ENCODE measurements around the gene STK10. TPM values are rescaled to one million over a fixed set of nuclear protein-coding genes. Genes with fewer than 3 reads are reported as not detected.

The STK10 gene
- total and polyA plus RNA-seq, 2 experiments from 2014 or later: 7.5 to 17.8 TPM

DNA sequence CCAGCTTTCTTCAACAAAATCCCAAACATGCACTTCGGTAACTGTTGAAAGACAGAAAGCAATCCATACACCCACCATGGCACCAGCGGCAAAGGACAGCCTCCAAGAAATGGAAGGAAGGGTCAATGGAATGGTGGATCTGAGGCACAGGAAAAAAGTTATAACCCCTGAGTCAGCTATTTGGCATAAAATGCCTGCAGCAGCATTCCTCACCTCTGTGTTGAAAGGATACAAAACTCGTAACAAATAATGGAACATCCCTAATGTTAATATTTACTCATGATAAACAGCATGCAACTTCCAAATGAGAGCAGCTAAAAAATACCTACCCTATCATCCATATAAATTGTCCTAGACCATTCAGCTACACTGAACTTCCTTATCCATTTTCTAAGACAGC, 191.0 kb downstream of the STK10 start:
- Mint-ChIP-seq H3K9me3 (no peaks in the 10 kb centered on the region), H3K4me3 (no peak overlapping the region), H3K27ac (peak overlapping the region; percentile 87), H3K36me3 (ENCODE audit: low read depth) (peaks cover 18% of the 10 kb centered on the region), H3K27me3 (ENCODE audit: insufficient read depth, low read depth, poor library complexity) (peaks cover 2% of the 10 kb centered on the region), H3K4me1 (peaks cover 73% of the 10 kb centered on the region)
- Histone ChIP-seq H3K27me3 (ENCODE audit: insufficient read depth) (no peaks in the 10 kb centered on the region), H4K20me1 (replicated peaks; ENCODE audit: insufficient read depth) (peaks cover 68% of the 10 kb centered on the region), H2AFZ (no peak overlapping the region), H3K4me3 (no peak overlapping the region), H3K4me1 (ENCODE audit: insufficient read depth) (peaks cover 64% of the 10 kb centered on the region), H3F3A (replicated peaks; ENCODE audit: low read depth) (no peaks in the 10 kb centered on the region), H3K36me3 (ENCODE audit: insufficient read depth) (no peaks in the 10 kb centered on the region), H3K79me2 (replicated peaks; ENCODE audit: insufficient read depth) (peaks cover 100% of the 10 kb centered on the region), H3K27ac (ENCODE audit: low read depth) (peak overlapping the region; percentile 3; the same call in 1 of the 2 replicates), H3K4me2 (peak overlapping the region; percentile 35), H3K9me2 (ENCODE audit: insufficient read depth) (no peaks in the 10 kb centered on the region)
- TF ChIP-seq CREB1 (CRISPR knock-in tag; IDR thresholded peaks at IDR 0.05; ENCODE audit: low read depth) (no peak), NANOG (IDR thresholded peaks at IDR 0.05; ENCODE audit: borderline replicate concordance) (no peak), STAT1 (IDR thresholded peaks at IDR 0.05; ENCODE audit: unreplicated experiment) (no peak), ETS1 (IDR thresholded peaks at IDR 0.05) (no peak), ZNF331 (CRISPR knock-in tag; IDR thresholded peaks at IDR 0.05; ENCODE audit: low read depth) (no peak), POLR2AphosphoS5 (IDR thresholded peaks at IDR 0.05; ENCODE audit: low read depth) (no peak), EZH2phosphoT487 (IDR thresholded peaks at IDR 0.05; ENCODE audit: unreplicated experiment) (no peak), EZH2 (IDR thresholded peaks at IDR 0.05; ENCODE audit: low read depth, unreplicated experiment) (no peak), JUNB (IDR thresholded peaks at IDR 0.05; ENCODE audit: unreplicated experiment) (no peak), ZNF114 (CRISPR knock-in tag; IDR thresholded peaks at IDR 0.05) (no peak)
- TF ChIP-seq, protein P1, sequence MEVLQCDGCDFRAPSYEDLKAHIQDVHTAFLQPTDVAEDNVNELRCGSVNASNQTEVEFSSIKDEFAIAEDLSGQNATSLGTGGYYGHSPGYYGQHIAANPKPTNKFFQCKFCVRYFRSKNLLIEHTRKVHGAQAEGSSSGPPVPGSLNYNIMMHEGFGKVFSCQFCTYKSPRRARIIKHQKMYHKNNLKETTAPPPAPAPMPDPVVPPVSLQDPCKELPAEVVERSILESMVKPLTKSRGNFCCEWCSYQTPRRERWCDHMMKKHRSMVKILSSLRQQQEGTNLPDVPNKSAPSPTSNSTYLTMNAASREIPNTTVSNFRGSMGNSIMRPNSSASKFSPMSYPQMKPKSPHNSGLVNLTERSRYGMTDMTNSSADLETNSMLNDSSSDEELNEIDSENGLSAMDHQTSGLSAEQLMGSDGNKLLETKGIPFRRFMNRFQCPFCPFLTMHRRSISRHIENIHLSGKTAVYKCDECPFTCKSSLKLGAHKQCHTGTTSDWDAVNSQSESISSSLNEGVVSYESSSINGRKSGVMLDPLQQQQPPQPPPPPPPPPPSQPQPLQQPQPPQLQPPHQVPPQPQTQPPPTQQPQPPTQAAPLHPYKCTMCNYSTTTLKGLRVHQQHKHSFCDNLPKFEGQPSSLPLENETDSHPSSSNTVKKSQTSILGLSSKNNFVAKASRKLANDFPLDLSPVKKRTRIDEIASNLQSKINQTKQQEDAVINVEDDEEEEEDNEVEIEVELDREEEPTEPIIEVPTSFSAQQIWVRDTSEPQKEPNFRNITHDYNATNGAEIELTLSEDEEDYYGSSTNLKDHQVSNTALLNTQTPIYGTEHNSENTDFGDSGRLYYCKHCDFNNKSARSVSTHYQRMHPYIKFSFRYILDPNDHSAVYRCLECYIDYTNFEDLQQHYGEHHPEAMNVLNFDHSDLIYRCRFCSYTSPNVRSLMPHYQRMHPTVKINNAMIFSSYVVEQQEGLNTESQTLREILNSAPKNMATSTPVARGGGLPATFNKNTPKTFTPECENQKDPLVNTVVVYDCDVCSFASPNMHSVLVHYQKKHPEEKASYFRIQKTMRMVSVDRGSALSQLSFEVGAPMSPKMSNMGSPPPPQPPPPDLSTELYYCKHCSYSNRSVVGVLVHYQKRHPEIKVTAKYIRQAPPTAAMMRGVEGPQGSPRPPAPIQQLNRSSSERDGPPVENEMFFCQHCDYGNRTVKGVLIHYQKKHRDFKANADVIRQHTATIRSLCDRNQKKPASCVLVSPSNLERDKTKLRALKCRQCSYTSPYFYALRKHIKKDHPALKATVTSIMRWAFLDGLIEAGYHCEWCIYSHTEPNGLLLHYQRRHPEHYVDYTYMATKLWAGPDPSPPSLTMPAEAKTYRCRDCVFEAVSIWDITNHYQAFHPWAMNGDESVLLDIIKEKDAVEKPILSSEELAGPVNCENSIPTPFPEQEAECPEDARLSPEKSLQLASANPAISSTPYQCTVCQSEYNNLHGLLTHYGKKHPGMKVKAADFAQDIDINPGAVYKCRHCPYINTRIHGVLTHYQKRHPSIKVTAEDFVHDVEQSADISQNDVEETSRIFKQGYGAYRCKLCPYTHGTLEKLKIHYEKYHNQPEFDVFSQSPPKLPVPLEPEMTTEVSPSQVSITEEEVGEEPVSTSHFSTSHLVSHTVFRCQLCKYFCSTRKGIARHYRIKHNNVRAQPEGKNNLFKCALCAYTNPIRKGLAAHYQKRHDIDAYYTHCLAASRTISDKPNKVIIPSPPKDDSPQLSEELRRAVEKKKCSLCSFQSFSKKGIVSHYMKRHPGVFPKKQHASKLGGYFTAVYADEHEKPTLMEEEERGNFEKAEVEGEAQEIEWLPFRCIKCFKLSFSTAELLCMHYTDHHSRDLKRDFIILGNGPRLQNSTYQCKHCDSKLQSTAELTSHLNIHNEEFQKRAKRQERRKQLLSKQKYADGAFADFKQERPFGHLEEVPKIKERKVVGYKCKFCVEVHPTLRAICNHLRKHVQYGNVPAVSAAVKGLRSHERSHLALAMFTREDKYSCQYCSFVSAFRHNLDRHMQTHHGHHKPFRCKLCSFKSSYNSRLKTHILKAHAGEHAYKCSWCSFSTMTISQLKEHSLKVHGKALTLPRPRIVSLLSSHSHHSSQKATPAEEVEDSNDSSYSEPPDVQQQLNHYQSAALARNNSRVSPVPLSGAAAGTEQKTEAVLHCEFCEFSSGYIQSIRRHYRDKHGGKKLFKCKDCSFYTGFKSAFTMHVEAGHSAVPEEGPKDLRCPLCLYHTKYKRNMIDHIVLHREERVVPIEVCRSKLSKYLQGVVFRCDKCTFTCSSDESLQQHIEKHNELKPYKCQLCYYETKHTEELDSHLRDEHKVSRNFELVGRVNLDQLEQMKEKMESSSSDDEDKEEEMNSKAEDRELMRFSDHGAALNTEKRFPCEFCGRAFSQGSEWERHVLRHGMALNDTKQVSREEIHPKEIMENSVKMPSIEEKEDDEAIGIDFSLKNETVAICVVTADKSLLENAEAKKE (CRISPR knock-in tag; IDR thresholded peaks at IDR 0.05): no peak
- TF ChIP-seq, protein P2, sequence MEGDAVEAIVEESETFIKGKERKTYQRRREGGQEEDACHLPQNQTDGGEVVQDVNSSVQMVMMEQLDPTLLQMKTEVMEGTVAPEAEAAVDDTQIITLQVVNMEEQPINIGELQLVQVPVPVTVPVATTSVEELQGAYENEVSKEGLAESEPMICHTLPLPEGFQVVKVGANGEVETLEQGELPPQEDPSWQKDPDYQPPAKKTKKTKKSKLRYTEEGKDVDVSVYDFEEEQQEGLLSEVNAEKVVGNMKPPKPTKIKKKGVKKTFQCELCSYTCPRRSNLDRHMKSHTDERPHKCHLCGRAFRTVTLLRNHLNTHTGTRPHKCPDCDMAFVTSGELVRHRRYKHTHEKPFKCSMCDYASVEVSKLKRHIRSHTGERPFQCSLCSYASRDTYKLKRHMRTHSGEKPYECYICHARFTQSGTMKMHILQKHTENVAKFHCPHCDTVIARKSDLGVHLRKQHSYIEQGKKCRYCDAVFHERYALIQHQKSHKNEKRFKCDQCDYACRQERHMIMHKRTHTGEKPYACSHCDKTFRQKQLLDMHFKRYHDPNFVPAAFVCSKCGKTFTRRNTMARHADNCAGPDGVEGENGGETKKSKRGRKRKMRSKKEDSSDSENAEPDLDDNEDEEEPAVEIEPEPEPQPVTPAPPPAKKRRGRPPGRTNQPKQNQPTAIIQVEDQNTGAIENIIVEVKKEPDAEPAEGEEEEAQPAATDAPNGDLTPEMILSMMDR (conservative IDR thresholded peaks at IDR 0.05; ENCODE audit: low read depth in 2 of 2): no peak
- TF ChIP-seq, protein P3, sequence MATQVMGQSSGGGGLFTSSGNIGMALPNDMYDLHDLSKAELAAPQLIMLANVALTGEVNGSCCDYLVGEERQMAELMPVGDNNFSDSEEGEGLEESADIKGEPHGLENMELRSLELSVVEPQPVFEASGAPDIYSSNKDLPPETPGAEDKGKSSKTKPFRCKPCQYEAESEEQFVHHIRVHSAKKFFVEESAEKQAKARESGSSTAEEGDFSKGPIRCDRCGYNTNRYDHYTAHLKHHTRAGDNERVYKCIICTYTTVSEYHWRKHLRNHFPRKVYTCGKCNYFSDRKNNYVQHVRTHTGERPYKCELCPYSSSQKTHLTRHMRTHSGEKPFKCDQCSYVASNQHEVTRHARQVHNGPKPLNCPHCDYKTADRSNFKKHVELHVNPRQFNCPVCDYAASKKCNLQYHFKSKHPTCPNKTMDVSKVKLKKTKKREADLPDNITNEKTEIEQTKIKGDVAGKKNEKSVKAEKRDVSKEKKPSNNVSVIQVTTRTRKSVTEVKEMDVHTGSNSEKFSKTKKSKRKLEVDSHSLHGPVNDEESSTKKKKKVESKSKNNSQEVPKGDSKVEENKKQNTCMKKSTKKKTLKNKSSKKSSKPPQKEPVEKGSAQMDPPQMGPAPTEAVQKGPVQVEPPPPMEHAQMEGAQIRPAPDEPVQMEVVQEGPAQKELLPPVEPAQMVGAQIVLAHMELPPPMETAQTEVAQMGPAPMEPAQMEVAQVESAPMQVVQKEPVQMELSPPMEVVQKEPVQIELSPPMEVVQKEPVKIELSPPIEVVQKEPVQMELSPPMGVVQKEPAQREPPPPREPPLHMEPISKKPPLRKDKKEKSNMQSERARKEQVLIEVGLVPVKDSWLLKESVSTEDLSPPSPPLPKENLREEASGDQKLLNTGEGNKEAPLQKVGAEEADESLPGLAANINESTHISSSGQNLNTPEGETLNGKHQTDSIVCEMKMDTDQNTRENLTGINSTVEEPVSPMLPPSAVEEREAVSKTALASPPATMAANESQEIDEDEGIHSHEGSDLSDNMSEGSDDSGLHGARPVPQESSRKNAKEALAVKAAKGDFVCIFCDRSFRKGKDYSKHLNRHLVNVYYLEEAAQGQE (IDR thresholded peaks at IDR 0.05; ENCODE audit: unreplicated experiment): no peak
- DNase-seq (ENCODE audit: low spot score) (no peak), ATAC-seq (no peak)
